ENCODE results near the gene RHPN2.
"Not testable (repeated sequence)": the region's sequence is repeated elsewhere in the genome, so short reads cannot be mapped to it uniquely, and the experiment has no call there.

RHPN2 gene

DNA sequence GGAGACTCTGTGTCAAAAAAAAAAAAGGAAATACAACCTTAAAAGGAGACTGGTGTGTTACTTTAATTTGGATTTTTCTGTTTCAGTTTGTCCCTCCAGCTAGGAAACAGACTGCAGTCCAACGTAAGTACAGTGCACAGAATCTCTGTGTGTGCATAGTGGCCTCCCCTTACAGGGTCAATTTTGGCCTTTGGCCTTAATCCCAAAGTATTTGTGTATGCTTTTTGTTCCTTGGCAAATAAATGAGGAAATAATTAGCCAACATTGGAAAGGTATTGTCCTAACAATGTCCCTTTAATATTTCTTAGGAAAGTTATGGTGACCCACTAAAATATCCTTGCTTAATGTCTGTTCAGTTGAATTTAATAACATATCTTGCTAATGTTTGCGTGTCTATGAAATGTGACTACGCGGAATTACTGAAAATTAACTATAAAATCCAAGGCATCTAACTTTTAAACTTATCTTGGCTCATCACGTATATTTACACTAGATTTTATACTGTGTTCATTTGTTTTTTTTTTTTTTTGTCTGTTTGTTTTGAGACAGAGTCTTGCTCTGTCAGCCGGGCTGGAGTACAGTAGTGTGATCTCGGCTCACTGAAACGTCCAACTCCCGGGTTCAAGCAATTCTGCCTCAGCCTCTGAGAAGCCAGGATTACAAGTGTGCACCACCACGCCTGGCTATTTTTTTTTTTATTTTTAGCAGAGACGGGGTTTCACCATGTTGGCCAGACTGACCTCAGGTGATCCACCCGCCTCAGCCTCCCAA lies 39.0 kb downstream of the RHPN2 start:
- not testable (repeated sequence) for DNase-seq

DNA sequence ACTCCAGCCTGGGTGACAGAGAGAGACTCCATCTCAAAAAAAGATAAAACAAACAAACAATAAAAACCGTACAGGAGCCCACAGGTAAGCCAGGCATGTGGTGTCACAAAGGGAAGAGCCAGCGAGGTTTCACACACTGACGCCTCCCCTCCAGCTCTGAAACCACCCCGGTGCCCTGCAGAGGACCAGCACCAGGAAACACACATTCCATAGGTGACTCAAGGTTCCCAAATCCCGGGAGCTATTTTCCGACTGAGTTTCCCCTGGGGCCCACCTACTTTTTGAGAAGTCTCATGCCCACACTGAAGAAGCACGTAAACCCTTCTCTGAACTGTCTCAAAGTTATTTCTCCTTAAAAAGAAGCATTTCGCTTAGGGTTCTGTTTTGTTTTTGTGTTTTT lies 40.3 kb downstream of the RHPN2 start:
- no peak for DNase-seq

DNA sequence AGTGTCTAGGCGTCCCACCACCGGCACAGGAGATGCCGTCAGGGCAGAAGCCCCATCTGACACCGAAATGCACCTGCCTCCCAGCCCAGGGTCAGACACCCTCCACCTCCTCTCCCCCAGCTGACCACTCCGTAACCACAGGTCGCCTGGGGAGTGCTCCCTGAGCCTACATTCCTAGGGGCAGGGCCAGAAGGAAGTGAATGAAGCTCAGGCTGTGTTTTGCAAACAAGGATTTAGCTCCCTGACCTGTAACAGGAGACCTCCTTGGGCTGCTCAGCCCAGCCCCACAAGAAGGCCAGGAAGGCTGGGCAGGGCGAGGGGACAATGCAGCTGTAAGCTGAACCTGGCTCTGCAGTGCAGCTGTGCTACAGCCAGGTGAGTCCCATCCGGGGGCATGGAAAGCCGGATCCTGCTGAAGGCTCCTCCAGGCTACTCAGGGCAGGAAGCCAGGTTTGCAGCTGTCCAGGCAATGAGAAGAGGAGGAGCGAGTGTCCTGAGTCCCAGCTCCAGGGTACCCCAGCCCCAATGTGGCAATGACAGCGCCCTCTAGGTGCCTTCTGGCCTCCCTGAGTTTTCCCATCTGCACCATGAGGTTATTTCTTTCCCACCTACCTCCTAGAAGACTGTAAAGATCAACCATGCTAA lies 42.1 kb downstream of the RHPN2 start:
- DNase-seq, result no peak

DNA sequence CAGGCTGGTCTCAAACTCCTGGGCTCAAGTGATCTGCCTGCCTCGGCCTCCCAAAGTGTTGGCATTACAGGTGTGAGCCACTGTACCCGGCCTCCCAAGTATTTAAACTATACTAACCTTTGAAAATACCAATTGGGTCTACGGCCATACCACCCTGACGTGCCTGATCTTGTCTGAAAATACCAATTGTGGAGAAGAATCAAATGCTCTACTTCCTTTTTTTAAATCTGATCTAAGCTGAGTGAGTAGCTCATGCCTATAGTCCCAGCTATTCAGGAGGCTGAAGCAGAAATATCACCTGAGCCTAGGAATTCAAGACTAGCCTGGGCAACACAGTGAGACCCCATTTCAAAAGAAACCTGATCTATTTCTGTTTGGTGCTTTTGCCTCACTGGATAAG lies 53.8 kb downstream of the RHPN2 start:
- not testable (repeated sequence) for DNase-seq

DNA sequence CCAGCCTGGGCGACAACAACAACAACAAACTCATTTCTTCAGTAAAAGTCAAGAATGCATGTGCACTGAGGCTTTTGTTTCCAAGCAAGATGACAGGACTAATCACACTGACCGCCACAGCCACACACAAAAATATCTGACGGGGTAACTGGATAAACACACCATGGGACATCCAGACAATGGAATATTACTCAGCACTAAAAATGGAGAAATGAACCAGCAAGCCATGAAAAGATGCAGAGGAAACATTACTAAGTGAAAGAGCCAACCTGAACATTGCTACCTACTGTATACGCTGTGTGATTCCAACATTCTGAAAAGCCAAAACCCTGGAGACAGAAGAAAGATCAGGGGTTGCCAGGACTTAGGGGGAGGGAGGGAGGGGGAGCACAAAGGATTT lies 56.0 kb downstream of the RHPN2 start:
- DNase-seq, result no peak

DNA sequence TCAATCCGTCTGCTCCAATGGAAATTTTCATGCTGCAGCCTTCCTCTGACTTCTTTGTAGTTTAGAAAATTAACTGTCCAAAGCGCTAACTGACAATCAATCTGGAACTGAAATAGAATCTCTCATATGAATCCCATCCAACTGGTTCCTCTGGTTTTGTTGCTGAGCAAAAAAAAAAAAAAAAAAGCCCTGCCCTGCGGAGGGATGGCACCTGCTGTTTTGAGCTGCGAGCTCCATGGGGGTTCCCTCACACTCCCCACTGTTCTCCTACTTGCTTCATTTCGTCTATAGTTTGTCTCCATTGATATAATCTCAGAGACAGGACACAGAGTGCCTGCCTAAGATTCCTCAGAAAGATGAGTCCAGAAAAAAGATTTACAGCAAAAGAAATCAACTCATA lies 59.2 kb downstream of the RHPN2 start:
- no peak for DNase-seq

DNA sequence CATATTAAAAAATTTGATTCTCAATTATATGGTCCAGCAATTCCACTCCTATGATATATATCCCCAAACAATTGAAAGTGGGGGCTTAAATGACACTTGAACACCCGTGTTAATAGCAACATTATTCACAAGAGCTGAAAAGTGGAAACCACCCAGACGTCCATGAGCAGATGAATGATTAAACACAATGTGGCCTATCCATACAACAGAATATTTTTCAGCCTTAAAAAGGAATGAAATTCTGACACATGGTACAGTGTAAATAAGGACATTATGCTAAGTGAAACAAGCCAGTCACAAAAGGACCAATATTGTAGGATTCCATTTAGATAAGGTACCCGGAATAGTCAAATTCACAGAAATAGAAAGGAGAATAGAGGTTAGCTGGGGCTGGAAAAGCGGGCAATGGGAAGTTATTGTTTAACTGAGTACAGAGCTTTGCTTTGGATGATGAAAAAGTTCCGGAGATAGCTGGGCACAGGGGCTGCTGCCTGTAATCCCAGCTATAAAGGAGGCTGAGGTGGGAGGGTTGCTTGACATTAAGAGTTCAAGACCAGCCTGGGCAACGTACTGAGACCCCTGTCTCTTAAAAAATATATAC lies 61.2 kb downstream of the RHPN2 start:
- DNase-seq, result not testable (repeated sequence)

DNA sequence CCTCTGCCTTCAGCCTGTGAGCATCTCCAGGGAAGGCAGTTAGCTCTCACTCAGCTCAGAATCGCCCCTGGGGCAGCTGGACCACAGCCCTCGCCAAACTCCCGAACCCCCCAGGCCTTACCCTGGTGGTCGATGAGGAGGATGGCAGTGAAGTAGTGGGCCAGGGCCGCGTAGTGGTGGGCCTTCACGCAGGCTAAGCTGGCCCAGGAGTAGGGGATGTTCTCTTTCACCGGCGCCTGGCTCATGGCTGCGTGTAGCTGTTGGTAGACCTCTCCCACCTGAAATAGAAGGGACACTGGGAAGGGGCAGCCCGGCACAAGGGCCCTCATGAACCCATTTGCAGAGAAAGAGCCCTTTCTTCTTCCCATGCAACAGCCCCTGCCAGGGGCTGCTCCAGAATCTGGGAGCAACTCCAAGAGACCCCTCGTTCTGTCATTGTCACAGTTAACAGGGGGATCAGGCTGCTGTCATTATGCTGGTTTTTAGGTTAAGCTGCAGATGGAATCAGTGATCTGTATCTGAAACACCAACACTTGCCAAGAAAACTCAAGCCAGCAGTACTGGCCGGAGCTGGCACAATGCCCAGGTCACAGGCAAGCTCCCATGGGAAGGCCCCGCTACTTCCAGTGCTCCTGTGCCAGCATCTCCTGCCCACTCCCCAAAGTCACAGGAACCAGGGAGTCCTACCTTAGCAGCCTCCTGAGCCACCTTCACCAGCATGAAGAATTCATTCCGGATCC lies 62.4 kb downstream of the RHPN2 start:
- DNase-seq, result not testable (repeated sequence)

DNA sequence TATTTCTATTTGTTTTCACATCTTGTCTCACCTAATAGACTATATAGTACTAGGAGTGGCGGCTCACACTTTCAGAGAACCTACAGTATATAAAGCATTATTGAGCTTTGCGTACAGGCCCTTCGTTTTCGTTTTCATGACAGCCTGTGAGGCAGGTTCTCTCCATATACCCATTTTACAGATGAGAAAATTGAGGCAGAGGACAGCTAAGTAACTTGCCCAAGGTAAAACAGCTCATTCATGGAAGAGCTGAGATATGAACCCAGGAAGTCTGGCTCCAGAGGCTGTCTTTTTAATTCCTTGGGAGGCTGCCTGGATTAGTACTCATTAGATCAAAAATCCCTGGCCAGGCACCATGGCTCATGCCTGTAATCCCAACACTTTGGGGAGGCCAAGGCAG lies 63.8 kb downstream of the RHPN2 start:
- no peak for DNase-seq

DNA sequence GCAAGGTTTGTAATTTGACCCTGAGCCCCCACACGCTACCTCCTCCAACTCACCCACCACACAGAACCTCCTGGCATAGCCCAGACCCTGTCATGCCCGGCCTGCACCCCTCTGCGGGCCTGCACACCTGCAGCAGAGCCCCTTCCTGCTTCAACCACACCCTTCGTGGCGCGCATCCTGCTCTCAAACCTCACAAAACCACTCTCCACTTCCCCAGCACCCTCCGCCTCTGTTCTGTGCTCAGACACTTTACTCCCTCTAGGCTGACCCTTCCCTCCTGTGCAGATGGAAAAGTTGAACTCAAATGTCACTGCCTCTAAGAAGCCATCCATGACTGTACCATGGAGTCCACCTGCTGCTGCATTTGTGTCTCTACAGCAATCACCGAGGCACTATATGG lies 64.2 kb downstream of the RHPN2 start:
- DNase-seq, result no peak

DNA sequence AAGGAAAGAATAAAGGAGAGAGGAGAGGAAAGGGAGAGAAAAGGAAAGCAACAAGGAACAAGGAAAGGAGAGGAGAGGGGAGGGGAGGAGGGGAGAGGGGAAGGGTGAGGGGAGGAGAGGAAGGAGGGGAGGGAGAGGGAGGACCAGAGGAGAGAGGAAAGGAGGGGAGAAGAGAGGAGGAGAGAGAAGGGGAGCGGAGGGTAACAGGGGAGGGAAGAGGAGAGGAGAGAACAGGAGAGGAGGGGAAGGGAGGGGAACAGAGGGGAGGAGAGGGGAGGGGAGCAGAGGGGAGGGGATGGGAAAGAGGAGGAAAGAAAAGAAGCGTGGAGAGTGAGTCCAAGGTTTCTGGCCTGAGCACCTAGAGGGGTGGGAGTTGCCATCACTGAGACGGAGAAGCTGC lies 66.0 kb downstream of the RHPN2 start:
- DNase-seq, result no peak

DNA sequence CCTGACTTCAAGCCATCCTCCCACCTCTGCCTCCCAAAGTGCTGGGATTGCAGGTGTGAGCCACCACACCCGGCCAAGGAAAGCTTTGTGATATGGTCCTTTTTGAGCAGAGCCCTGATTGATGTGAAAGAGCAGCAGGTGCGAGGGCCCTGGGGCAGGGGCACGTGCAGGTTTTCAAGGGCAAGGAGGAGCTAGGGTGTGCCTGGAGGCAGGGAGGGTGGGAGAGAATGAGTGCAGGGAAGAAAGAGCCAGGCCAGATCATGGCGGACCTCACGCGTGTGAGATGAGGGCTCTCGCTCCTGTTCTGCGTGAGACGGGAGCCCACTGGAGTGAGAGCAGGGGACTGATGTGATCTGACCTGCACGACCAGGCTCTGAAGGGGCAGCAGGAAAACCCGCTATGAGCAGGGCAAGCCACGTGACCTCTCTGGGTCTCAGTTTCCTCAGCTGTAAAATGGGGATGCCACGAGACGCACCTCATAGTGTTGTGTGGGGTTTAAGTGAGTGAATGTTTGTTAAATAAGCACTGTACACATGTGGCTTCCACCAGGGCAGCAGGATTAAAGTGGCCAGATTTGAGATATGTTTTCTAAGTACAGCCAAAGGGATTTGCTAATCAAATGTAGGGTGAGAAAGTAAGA lies 66.9 kb downstream of the RHPN2 start:
- no peak for DNase-seq

DNA sequence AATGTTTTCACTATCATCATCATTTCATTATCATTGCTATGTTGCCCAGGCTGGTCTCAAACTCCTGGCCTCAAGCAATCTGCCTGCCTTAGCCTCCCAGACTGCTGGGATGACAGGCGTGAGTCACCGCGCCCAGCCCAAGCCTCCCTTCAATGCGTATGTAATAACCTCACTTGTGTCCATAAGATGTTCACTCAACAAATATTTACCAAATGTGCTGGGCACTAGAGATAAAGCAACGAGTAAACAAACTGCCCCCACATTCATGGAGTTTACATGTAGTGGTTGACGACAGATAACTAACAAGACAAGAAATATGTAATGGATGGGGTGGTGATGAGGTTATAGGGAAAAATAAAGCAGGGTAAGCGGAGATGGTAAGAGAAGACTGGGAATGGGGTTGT lies 67.6 kb downstream of the RHPN2 start:
- not testable (repeated sequence) for DNase-seq

DNA sequence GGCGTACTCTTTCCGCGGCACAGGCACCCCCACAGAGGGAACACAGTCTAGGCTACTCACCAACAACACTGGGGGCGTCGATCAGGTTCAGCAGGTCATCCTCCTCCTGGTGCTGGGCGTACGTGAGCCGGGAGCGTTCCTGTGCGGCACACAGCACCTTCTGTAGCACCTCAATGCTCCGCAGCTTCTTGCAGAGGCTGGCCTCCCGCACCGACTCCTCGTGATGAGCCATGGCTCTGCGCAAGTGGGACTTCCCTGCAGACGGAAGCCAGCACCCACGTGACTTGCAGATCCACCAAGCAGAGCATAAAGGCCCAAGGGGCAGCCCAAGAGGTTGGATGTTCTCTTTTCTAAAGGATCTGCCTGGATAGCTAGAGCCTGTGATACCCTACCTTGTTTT lies 68.7 kb downstream of the RHPN2 start:
- DNase-seq, result not testable (repeated sequence)

DNA sequence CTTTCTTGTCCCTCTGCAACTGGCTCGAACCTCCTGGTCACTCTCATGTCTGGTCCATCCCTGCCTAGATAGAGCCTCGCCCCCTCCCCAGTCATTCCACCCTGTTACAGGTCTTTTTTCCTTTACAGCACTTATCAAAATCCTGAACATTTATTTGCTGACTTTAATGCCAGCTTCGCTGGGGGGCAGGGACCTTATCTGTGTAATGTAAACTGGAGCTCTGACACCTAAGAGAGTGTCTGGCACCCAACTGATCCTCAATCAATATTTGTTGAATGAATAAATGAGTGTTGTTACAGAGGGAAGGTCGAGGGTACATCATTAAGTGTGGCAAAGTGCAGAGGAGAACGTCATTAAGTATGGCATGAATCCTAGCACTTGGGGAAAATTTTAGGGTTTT lies 76.0 kb downstream of the RHPN2 start:
- DNase-seq, result no peak

DNA sequence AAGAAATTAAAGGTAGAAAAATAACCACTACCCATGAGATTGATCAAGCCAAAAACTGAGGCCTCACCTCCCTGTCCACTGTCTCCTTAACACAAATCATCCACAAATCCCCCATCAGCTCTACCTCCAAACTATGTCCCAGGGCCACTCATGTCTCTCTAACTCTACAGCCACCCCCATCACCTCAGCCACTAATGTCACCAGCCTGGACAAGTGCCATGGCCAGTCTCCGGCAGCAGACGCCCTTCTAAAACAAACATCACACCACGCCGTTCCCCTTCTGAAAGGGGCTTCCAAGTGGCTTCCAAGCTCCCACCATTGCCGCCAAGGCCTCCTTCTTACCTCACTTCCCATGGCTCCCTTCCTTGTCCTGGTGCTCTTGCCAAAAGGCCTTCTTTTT lies 76.4 kb downstream of the RHPN2 start:
- not testable (repeated sequence) for DNase-seq

DNA sequence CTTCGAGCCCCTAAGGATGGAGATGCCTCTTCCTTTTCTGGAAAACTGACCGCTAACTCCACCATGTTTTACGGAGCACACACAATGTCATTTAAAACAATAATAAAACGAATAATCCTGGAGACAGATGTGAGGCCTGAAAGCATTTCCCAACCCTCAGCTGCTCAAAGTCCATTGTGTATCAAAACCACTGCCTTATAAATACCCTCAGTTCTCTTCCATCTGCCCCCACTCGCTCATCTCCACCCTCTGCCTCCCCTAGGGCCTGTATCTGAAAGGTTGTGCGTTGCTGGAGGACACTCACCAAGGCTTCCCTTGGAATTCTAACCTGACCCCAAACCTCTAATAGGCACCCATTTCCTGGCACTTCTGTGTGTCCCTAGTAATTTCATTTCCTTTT lies 82.2 kb downstream of the RHPN2 start:
- not testable (repeated sequence) for DNase-seq

DNA sequence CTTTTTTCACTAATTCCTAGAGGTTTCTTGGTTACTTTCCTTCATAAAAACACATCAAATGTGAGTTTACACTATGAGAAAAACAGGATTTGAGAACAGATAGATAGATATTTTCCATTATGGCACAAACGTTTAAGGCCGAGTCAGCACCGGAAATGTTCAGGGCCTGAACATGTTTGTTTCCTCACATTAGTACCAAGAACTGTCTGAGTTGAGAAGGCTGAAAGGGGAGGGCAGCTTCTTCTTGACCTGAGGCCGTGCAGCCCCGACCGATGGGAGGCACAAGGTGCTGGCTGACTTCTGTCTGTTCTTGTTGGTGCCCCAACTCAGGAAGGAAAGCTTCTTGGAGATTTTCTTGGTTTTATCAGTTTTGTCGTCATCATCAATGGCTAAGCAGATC lies 84.9 kb downstream of the RHPN2 start:
- not testable (repeated sequence) for DNase-seq

DNA sequence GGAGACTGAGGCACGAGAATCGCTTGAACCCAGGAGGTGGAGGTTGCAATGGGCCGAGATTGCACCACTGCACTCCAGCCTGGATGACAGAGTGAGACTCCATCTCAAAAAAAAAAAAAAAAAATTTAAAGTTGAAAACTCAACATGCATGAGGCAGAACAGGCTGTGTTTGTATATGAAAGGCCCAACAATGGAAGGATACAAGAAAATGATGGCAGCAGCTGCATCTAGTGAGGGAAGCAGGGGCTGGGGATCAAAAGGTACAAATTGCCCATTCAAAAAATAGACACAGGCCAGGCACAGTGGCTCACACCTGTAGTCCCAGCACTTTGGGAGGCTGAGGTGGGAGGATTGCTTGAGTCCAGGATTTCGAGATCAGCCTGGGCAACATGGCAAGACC lies 86.9 kb downstream of the RHPN2 start:
- DNase-seq, result not testable (repeated sequence)

DNA sequence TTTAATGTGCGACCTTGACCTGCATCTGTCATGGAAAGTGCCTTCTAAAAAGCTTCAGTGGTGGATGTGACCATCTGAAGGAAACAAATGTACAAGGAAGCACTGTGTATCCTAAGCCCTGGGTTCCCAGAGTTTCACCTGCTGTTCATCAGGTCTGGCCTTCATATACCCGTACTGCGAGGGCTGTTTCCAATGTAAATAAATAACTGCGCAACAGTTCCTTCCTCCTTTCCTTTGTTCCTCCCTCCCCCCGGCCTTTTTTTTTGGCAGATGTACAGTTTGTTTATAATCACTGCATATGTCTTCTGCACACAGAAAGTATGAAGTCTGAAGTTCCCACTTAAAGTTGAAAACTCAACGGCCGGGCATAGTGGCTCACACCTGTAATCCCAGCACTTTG lies 87.4 kb downstream of the RHPN2 start:
- DNase-seq, result no peak

DNA sequence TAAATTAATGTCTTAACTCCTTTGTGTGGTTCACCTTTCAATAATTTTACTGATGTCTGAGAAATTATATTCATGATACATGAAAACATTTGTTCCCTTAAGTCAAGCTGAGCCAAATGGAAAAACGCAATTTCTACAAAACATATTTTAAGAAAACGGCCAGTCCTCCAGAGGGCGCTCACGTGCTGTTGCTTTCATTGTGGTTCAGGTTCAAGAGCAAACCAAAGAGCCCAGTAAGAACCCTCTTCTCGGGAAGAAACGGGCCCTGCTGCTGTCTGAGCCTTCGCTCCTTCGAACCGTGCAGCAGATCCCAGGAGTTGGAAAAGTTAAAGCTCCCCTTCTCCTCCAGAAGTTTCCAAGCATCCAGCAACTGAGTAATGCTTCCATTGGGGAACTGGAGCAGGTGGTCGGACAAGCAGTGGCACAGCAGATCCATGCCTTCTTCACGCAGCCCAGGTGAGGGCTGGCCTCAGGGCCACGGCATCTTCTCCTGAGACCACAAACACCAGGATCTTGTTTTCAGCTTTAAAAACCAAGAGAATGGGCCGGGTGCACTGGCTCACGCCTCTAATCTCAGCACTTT lies 88.4 kb downstream of the RHPN2 start:
- DNase-seq, result peak; percentile 7

DNA sequence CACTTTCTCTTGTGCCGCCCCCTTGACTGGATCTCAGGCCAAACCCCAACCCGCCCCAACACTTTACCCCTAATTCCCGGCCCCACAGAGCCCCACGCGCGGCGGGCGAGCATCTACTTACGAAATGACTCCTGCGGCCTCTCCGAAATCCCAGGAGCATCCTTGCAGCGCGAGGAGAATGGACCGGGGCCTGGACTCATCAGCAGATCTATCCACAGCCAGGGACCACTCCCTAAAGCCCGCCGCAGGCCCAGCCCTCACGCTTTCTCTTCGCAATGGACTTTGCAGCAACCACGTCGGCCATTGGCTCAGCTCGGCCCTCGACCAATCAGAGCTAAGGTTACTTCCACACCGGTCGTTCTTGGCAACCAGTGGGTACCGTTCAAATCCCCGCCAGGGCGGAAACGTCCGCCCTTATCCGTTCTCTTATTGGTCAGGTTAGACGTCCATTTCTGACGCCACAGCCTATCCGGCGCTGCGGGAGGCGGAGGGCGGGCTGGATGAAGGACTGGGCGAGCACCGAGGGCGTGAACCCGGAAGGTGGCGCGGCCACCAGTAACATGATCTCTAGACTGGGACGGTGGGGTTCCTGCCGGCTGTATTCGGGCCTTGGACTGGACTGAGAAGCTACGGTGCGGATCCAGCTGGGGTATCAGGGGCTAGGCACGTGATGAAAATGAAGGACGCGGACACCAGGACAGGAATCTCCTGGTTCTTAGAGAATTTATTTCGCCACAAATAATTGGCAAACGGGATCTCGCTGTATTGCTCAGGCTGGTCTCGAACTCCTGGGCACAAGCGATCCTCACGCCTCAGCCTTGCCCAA lies 92.8 kb downstream of the RHPN2 start, which contains the start of the genes CEP89 and FAAP24:
Gene CEP89 (minus strand): TSS at position 244 of the 826 bp plus-strand sequence. CDS start 84 bp downstream, at position 160.
Gene FAAP24 (plus strand): TSS at position 528 of the 826 bp plus-strand sequence. CDS start 955 bp downstream, outside the sequence.
- DNase-seq, result peak; percentile 98
